ENCODE data around the gene SHROOM3.
A peak's percentile ranks its signal among the peaks of the same experiment; 100 is the strongest.

GRCh38 chr4:76570141-76570973 lies 135.3 kb downstream of the SHROOM3 start:
- no peak for TF ChIP-seq CTCF (IDR thresholded peaks at IDR 0.05)
- peak; percentile 40 for TF ChIP-seq POLR2AphosphoS5 (IDR thresholded peaks at IDR 0.05)
- no peak for TF ChIP-seq POLR2A (IDR thresholded peaks at IDR 0.05)
